HL-60/S4 treated with phorbol 12-myristate 13-acetate at 8.2 ng/mL for 4 days and 3 days (cell line): Measurements from ENCODE around the gene FAM171A1.
"Not testable (repeated sequence)": the region's sequence is repeated elsewhere in the genome, so short reads cannot be mapped to it uniquely, and the experiment has no call there.

Source experiments
- in situ Hi-C: fragments of 300-500 bp; cut with MboI; formaldehyde crosslinking; loops from 2 replicates; pipeline ENCODE4 v1.15.0; 2022; ENCODE audit warnings: low sequenced_read_pairs

Gene FAM171A1

DNA sequence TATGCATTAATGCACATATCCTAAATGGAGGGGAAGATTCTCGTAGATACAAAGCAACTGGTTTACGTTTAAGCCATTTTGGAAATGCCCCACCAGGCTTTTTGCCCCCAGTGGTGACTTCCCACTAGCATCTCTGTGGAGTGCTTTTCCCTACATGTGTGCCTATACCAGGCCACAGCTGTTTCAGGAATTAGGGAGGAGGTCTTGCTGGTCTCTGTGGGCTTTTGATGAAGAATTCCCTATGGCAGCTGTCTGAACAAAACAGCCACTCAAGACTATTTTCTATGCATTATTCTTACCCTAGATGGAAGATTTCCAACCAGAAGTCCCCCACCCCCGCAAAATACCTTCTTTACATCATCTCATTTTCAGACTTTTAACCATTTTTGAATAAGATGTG, 150.6 kb downstream of the FAM171A1 start:
- in situ Hi-C loops: no loop called here

DNA sequence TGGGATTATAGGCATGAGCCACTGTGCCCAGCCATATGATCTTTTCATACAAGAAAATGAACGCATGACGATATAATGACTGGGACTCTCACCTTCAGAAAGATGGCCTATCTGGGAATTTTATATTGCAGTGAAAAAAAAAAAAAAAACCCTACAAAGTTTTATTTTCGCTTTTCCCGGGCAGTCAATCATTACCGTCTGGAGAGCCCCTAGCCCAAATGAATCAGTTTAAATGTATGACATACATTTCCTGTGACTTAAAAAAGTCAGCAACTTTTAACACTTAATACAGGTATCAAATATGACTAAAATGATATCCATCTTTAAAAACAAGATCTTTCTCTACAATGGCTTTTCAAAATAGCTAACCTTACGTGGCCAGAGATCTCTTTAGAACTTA, 154.4 kb downstream of the FAM171A1 start:
- in situ Hi-C loops: no loop called here

DNA sequence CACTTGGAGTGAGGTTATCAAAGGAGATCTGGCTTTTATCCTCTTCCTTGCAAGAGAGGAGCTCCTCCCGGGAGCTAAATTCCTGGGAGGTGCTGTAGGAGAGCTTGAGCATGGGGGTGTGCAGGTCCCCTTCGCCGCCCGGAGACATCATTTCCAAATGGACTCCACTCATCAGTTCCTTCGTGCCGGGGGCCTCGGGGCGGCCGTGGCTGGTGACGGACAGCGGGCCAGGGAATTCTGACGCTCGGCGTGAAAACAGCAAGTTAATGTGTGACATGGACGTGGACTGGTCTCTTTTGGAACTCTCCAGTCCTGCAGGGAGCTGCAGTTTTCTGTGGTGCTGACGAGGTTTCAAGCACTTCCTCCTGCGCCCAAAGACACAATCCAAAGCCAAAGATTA, 156.9 kb downstream of the FAM171A1 start:
- in situ Hi-C loops: no loop called here

DNA sequence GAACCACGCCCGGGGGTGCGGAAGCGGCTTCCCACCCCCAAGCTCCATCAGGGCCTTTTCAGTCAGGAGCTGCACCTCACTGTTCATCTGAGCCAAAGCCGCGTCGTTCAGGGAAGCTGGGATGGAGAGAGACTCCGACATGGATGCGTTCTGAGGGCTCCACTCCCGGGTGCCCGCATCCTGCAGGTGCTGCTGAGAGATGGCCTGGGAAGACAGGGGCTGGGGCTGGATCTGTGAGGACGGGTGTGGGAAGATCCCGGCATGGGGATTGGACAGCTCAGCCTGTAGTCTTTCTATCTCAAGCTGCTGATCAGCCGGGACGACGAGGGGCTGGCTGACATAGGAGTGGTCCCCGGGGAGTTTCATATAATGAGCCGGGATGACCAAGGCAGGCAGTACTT, 157.6 kb downstream of the FAM171A1 start:
- in situ Hi-C loops: no loop called here

DNA sequence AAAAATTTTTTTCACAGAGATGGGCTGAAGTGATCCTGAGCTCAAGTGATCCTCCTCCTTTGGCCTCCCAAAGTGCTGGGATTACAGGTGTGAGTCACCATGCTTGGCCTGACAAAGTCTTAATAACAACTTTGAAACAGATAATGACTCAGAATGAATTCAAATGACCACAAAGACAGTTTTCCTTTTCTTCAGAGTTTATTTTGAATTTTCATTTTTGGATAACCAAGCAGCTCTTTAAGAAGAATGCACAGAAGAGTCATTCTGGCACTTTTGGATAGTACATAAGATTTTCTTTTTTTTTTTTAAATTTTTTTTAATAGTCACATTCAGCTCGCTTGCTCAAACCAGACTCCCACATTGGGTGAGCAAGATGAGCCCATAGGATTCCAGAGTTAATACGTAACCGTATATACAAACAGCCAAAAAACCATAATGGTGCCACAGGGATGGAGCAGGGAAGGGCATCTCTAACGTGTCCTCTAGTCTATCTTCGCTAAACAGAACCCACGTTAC, 159.6 kb downstream of the FAM171A1 start:
- in situ Hi-C loops: no loop called here

DNA sequence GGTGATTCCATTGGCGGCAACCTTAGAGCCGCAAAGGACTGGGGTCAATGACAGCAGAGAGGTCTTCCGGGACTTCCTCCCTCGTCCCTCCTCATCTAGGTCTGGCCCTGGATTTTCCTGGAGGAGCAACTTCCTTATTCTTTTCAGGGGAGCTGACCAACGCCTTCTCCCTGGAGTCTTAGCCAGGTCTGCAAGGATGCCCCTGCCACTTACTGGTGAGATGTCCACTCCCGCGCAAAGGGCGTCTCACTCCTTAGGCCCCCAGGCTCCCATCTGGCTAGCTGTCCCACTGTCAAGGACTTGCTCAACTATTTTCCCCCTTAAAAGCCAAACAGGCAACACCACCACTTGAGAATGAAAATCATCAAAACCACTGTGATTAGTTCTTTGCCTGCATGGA, 160.6 kb downstream of the FAM171A1 start:
- in situ Hi-C loops: no loop called here

DNA sequence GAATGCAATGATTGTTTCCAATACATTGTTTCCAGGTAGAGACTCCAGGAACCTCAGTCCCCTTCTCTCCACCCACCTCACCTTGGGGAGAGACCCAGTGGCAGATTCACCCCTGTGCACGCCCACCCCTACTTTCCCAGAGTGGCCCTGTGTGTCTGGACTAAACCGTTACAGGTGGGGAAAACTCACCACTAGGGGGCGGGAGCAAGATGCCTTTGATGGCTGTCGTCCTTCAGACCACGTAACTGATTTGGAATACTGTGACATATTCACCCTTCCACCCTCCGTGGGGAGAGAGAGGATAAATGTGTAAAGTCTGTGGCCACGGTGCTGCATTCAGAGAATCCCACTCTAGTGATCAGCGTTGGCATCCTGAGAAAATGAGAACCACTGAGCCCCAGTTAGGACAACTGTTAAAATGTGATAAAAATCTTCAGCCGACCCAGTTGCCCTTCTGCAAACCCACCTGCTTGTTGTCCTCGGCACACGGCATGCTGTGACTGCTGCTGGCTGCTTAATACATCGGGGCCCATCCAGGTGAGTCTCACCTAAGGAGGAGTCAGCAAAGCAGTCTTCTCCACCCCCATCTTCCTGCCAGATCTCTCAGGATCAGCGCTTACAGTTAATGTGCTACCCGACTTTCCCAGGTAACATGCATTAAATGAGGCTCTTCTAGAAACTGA, 161.1 kb downstream of the FAM171A1 start:
- in situ Hi-C loops: no loop called here

DNA sequence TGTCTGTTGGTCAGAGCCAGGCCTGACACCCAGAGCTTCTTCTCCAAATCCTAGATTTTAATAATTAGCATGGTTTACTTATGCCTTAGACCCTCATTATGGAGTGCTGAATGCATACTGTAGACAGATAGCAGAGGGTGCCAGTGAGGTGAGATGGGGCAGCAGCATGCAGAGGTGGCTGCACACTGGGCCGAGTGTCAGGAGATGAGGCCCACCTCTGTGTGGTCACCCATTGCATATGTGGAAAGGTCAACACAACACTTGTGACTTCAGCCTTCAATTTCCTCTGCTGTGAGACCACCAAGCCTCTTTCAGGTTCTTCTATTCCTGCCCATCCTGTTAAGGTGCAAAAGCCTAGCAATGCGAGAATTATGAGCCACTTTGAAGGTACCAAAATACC, 162.9 kb downstream of the FAM171A1 start:
- in situ Hi-C loops: no loop called here

DNA sequence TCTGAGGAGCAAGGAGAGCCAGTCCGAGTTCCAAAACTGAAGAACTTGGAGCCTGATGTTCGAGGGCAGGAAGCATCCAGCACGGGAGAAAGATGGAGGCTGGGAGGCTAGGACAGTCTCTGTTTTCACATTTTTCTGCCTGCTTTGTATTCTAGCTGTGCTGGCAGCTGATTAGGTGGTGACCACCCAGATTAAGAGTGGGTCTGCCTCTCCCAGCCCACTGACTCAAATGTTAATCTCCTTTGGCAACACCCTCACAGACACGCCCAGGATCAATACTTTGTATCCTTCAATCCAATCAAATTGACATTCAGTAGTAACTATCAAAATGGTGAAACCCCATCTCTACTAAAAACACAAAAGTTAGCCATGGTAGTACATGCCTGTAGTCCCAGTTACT, 163.7 kb downstream of the FAM171A1 start:
- in situ Hi-C loops: not testable (repeated sequence)

DNA sequence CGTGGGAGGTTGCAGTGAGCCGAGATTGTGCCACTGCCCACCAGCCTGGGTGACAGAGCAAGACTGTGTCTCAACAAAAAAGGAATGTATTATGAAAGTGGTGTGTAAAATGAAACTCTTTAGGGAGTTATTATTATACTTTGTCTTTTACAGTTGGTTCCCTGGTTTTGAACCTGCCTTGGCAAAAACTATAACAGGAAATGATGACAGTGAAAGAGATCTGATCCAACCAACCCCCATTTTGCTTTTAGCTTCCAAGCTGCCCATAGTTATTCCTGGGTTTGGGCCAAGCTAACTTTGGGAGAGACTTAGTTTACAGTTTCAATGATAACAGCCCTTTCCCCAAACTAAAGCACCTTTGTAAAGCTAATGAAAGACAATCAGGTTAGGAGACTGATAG, 168.4 kb downstream of the FAM171A1 start:
- in situ Hi-C loops: no loop called here

DNA sequence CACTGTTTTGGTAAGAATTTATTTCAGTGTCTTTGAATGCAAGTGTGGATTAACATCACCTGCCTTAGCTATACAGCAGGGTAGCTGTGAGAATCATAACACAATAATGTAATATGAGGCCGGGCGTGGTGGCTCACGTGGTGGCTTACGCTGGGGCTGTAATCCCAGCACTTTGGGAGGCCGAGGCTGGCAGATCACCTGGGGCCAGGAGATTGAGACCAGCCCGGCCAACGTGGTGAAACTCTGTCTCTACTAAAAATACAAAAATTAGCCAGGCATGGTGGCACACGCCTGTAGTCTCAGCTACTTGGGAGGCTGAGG, 168.8 kb downstream of the FAM171A1 start:
- in situ Hi-C loops: not testable (repeated sequence)

DNA sequence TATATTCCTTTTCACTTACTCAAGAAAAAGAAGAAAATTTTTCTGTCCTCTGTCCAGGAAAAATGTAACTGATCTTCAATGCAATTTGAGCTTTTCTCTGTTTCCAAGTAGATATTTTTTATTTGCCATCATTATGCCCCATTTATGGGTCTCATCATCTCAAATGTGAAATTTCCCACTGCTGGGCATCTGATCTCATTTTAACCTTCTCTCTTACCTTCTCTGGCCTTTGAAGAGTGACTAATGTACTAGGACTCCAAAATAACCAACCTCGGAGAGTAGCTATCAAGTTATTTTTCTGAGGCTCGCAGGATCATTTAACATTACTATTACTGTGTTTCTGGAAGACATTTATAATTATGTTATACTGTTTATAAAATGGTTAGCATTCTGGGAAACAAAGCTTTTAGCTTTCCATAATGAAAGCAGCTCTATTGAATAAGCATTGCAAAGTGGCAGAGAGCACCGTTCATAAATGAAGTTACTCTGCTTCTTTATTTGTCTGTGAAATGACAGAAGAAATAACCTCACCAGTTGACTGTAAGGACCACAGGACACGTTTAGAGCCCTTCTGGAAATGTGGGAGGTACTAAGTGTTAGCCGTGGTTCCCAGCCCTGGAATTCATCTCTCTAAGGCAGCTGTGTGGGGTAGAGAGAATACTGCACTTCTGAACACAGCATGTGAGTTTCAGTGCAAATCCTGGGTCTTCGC, 169.3 kb downstream of the FAM171A1 start:
- in situ Hi-C loops: no loop called here

DNA sequence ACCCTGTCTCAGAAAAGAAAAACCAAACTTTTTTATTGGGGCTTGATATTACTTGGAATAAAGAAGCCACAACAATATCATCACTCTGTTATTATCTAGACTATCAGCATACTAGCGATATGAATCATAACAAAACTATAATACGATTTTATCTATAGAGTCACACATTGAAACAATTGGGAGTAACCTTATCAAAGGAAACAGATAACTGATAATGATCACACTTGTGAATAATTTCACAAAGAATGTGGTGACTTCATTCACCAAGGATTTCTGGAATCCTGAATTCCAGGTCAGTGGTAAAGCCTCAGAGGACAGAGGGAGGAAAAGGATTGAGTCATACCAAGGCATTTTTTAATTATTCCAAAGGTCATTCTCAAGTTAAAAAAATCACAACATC, 170.5 kb downstream of the FAM171A1 start:
- in situ Hi-C loops: no loop called here

DNA sequence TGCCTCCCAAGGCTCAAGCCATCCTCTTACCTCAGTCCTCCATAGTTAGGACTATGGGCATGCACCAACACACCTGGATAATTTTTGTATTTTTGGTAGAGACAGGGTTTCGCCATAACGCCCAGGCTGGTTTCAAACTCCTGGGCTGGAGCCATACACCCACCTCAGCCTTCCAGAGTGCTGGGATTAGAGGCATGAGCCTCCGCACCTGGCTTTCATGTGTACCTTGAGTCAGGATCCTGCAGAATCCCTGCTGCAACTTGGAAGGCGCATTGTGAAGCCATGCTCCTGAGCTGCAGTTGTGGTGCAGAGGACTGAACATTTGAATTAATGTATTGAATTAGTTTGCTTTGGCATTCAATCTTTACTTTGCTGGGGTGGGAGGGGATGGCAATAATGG, 173.2 kb downstream of the FAM171A1 start:
- in situ Hi-C loops: no loop called here

DNA sequence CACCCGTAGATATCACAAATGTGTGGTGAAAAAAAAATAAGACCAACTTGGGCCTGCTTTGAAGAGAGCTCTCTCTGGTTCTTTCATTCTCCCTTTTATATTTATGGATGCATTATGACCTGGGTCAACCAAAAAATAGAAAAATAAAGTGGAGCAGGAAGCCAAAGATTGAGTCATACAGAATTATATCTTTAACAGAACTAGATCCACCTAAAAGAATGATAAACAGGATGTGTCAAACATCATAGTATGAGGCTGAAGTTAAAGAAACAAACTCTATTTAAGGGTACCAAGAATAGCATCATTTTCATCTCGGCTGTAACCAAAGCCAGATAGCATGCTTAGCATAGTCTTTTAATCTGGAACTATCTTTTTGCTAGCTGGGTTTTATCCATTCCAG, 173.8 kb downstream of the FAM171A1 start:
- in situ Hi-C loops: no loop called here

DNA sequence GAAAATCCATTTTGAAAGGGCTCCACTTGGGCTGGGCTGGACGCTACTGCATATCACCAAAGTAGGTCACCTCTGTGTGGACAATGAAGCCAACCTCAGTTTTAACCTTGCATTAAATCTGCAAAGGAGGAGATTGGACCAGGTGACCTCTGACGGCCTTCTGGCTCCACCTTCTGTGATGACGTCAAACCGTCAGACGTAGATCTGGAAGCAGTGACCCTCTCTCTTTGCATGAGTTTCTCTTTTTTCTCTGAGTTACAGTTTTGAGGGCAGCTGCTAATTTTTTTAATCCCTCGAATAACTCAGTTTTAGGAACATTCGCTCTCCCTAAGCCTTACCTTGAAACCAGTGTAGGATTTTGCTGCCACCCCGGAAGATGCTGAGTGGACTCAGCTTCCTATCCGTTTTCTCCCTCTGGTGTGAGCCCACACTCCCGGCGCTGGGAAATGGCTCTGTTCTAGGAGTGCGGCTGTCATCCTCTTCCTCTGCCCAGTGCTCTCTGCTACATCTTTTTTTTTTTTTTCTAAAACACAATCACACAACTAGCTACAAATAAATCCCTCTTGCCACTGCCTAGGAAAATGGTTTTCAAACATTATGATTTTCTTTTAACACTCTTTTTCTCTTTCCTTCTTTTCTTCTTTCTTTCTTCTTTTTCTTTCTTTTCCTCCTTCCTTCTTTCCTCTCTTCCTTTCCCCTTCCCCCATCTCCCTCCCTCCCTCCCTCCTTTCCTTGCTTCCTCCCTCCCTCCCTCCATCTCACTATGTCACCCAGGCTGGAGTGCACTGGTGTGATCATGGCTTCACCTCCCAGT, 174.9 kb downstream of the FAM171A1 start:
- in situ Hi-C loops: no loop called here

DNA sequence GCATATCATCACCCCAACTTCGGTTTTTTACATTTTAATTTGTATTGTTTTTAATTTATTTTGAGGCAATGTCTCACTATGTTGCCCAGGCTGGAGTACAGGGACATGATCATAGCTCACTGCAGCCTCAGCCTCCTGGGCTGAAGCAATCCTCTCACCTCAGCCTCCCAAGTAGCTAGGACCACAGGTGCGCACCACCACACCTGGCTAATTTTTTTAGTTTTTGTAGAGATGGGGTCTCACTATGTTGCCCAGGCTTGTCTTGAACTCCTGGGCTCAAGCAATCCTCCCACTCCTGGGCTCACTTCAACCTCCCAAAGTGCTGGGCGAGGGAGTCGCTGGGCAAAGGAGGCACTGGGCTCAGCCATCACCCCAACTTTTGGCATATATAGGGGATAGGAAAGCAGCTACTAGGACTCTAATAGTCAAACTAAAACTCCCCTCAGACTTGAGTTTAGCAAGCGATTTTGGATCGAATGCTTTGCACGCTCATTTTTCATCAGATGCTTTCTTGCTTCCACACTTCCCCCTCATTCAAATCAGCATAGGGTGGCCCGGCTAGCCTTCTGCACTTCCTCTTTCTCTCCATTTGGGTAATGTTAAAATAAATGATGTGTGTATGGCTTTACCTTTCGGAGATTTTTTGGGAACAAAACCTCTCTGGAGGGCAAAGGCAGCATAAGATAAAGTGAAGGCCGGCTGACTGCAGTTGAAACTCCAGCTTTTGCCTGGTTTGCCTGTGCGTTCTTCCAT, 181.8 kb downstream of the FAM171A1 start:
- in situ Hi-C loops: no loop called here

DNA sequence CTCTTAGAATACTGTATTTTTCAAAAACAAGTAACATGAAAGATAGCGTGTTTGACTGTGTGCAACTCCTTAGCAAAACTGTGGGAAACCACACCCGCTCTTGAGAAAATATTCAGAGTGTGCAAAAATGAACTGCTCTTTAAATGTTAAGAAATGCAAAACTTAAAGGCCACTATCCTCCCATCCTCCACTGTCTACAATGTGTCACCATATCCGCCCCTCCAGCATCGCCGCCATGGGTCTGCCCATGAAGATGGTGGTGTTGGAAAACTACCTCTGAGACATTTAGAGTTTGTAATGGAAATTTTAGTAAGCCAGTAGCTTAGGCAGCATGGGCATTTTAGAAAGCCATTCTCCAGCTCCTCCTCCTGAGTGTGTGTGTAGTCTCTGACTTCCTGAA, 182.5 kb downstream of the FAM171A1 start:
- in situ Hi-C loops: no loop called here

DNA sequence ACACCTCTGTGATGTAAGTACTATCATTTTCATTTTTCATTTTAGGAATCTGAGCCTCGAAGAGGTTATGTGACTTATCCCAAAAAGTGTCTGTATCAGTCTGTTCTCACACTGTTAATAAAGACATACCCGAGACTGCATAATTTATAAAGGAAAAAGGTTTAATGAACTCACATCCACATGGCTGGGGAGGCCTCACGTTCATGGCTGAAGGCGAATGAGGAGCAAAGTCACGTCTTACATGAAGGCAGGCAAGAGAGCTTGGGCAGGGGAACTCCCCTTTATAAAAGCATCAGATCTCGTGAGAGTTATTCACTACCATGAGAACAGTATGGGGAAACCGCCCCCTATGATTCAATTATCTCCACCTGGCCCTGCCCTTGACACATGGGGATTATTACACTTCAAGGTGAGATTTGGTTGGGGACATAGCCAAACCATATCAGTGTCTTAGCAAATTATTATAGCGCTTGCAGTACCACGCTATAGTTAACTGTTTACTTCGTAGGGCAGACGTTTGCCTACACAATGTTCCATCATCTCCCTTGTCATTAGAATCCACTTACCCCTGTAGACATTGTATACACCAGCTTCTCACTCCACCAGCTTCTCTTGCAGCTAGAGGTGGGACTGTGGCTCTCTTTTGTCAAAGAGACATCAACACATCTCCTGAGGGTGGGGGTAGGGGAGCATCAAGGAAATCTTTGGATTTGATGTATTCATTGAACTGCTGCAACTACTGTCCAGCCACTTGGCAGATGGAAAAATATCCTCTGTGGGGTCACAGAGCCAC, 187.2 kb downstream of the FAM171A1 start:
- in situ Hi-C loops: no loop called here

DNA sequence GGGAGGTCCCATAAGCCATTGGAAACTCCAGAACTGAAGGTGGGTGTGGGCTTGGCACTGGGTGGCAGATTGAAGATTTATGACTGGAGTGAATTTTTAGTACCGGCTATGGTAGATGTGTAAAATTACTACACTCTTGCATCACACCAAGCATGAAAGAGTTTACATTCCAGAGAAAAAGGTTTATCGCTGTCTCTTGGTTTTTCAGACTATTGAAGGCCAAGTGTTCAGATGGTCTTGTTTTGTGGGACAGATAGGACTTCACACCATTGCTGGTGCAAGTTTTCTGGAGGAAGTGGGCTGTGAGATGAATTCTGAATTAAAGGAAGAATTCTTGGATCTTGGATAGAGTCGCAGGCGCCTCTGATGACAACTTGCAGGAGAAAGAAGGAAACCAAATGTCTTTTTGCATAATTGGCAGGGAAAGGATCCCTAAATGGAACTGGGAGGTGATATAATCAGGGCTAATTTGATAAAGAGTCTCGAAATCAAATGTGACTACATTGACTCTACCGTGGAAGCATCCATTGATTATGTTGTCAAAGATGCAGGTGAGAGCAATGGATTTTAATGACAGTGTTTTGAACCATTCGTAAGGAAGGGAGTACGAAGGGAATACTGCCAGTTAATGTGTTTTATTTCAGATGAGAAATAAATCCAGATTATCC, 188.4 kb downstream of the FAM171A1 start:
- in situ Hi-C loops: no loop called here
